Stimulated activated naive B cell treated with anti-CD40 and anti-IgM and Interleukin-4, amounts not matched to agents 10 μg/mL and 1 μg/mL and 100 μg/mL, for 72 hours (primary cell): Measurements from ENCODE around the gene FAM83G.
A peak's percentile ranks its signal among the peaks of the same experiment; 100 is the strongest.
"Not testable (repeated sequence)": the region's sequence is repeated elsewhere in the genome, so short reads cannot be mapped to it uniquely, and the experiment has no call there.

Source experiments
- ATAC-seq, 2 donors: fragments of 150-1000 bp; cut with Tn5 transposase; replicated peaks; 2 replicates each; pipeline ENCODE4 v1.10.0; 2021; ENCODE audit warnings: moderate library complexity in 1 of 2
- DNase-seq: peaks from one replicate; pipeline ENCODE4 v3.0.0; 2021
- H3K27ac Mint-ChIP-seq: one replicate; pipeline ENCODE4 v1.8.0; 2022; ENCODE audit warnings: mild to moderate bottlenecking, mixed read lengths
- H3K27me3 Mint-ChIP-seq, 2 donors: one replicate each; pipeline ENCODE4 v1.8.0; 2022; ENCODE audit warnings: mixed read lengths in 2 of 2
- H3K36me3 Mint-ChIP-seq, 2 donors: one replicate each; pipeline ENCODE4 v1.8.0; 2022; ENCODE audit warnings: mixed read lengths in 2 of 2, mild to moderate bottlenecking in 1 of 2
- H3K4me1 Mint-ChIP-seq, 2 donors: one replicate each; pipeline ENCODE4 v1.8.0; 2022; ENCODE audit warnings: mixed read lengths in 2 of 2, mild to moderate bottlenecking in 1 of 2
- H3K4me3 Mint-ChIP-seq, 2 donors: one replicate each; pipeline ENCODE4 v1.8.0; 2022; ENCODE audit warnings: mild to moderate bottlenecking in 2 of 2, mixed read lengths in 2 of 2, moderate library complexity in 1 of 2
- H3K9me3 Mint-ChIP-seq, 2 donors: one replicate each; pipeline ENCODE4 v1.8.0; 2022; ENCODE audit warnings: mixed read lengths in 2 of 2, mild to moderate bottlenecking in 1 of 2

The FAM83G gene

GRCh38 chr17:18938692-18939023, 65.9 kb downstream of the FAM83G start:
- DNase-seq, result no peak
- Mint-ChIP-seq H3K27me3 (peaks cover 7 to 40% of the 10 kb centered on the region in 2 donors), H3K36me3 (peaks cover 1 to 5% of the 10 kb centered on the region in 2 donors), H3K4me3 (no peak overlapping the region), H3K4me1 (peaks cover 0 to 4% of the 10 kb centered on the region in 2 donors), H3K9me3 (no peaks in the 10 kb centered on the region), H3K27ac (no peak overlapping the region)
- no peak for ATAC-seq

- H3K4me1 Mint-ChIP-seq, result peaks cover under 1 to 10% of the 10 kb centered on the region in 2 donors
- DNase-seq (no peak), ATAC-seq (no peak)
- H3K9me3 Mint-ChIP-seq, result no peaks in the 10 kb centered on the region
- peaks cover 6 to 7% of the 10 kb centered on the region in 2 donors for H3K36me3 Mint-ChIP-seq
- H3K4me3 Mint-ChIP-seq, result no peak overlapping the region
- H3K27me3 Mint-ChIP-seq, result peaks cover 7 to 40% of the 10 kb centered on the region in 2 donors
- H3K27ac Mint-ChIP-seq, result no peak overlapping the region
Measured at GRCh38 chr17:18937981-18938691, 66.4 kb downstream of the FAM83G start.

GRCh38 chr17:18933102-18934058, 71.2 kb downstream of the FAM83G start:
- DNase-seq (peak; percentile 39), ATAC-seq (peak; percentile 92 to 93)
- Mint-ChIP-seq H3K27me3 (peaks cover 0 to 11% of the 10 kb centered on the region in 2 donors), H3K27ac (peak overlapping the region; percentile 91), H3K9me3 (no peaks in the 10 kb centered on the region), H3K4me3 (no peak overlapping the region), H3K36me3 (peaks cover 28 to 39% of the 10 kb centered on the region in 2 donors), H3K4me1 (peaks cover 11 to 20% of the 10 kb centered on the region in 2 donors)

GRCh38 chr17:18932360-18933055, 72.1 kb downstream of the FAM83G start:
- ATAC-seq, result peak; percentile 71
- Mint-ChIP-seq H3K27ac (peak overlapping the region; percentile 91), H3K9me3 (no peaks in the 10 kb centered on the region), H3K27me3 (peaks cover 0 to 11% of the 10 kb centered on the region in 2 donors), H3K4me1 (peaks cover 11 to 20% of the 10 kb centered on the region in 2 donors), H3K4me3 (peak overlapping the region in 1 of 2 donors; percentile 28), H3K36me3 (peaks cover 30 to 43% of the 10 kb centered on the region in 2 donors)
- no peak for DNase-seq

- Mint-ChIP-seq H3K27me3 (no peaks in the 10 kb centered on the region), H3K27ac (no peak overlapping the region), H3K4me3 (no peak overlapping the region), H3K9me3 (no peaks in the 10 kb centered on the region), H3K36me3 (peaks cover 33 to 54% of the 10 kb centered on the region in 2 donors), H3K4me1 (peaks cover 13 to 16% of the 10 kb centered on the region in 2 donors)
- no peak for ATAC-seq
- no peak for DNase-seq
Measured at GRCh38 chr17:18928628-18929125, 75.9 kb downstream of the FAM83G start.

GRCh38 chr17:18925187-18925586, 79.4 kb downstream of the FAM83G start:
- Mint-ChIP-seq H3K36me3 (peaks cover 20 to 34% of the 10 kb centered on the region in 2 donors), H3K27ac (no peak overlapping the region), H3K9me3 (no peaks in the 10 kb centered on the region), H3K4me3 (no peak overlapping the region), H3K4me1 (peaks cover 17 to 24% of the 10 kb centered on the region in 2 donors), H3K27me3 (no peaks in the 10 kb centered on the region)
- ATAC-seq, result no peak
- no peak for DNase-seq

- H3K9me3 Mint-ChIP-seq, H3K27me3 Mint-ChIP-seq, DNase-seq: not testable (repeated sequence)
- Mint-ChIP-seq H3K4me3 (peak overlapping the region in 1 of 2 donors; percentile 60), H3K36me3 (peaks cover 17 to 35% of the 10 kb centered on the region in 2 donors), H3K4me1 (peaks cover 31 to 43% of the 10 kb centered on the region in 2 donors), H3K27ac (peak overlapping the region; percentile 75)
- peak in 1 of 2 donors; percentile 12 for ATAC-seq
Measured at GRCh38 chr17:18922596-18922995, 82.0 kb downstream of the FAM83G start.

GRCh38 chr17:18921912-18922451, 82.6 kb downstream of the FAM83G start:
- H3K4me1 Mint-ChIP-seq, result peaks cover 35 to 49% of the 10 kb centered on the region in 2 donors
- no peaks in the 10 kb centered on the region for H3K9me3 Mint-ChIP-seq
- DNase-seq (peak; percentile 28), ATAC-seq (peak; percentile 96 to 97)
- no peaks in the 10 kb centered on the region for H3K27me3 Mint-ChIP-seq
- peak overlapping the region; percentile 60 to 70 for H3K4me3 Mint-ChIP-seq
- peak overlapping the region; percentile 95 for H3K27ac Mint-ChIP-seq
- H3K36me3 Mint-ChIP-seq, result peaks cover 22 to 38% of the 10 kb centered on the region in 2 donors

- no peaks in the 10 kb centered on the region for H3K27me3 Mint-ChIP-seq
- DNase-seq, result no peak
- no peak for ATAC-seq
- H3K4me1 Mint-ChIP-seq, result peaks cover 39 to 54% of the 10 kb centered on the region in 2 donors
- H3K27ac Mint-ChIP-seq, result peak overlapping the region; percentile 68
- H3K36me3 Mint-ChIP-seq, result peaks cover 27 to 40% of the 10 kb centered on the region in 2 donors
- peak overlapping the region; percentile 44 to 60 for H3K4me3 Mint-ChIP-seq
- H3K9me3 Mint-ChIP-seq, result no peaks in the 10 kb centered on the region
Measured at GRCh38 chr17:18921485-18921884, 83.1 kb downstream of the FAM83G start.

GRCh38 chr17:18920911-18921441, 83.6 kb downstream of the FAM83G start:
- Mint-ChIP-seq H3K4me1 (peaks cover 40 to 59% of the 10 kb centered on the region in 2 donors), H3K36me3 (peaks cover 31 to 45% of the 10 kb centered on the region in 2 donors), H3K27ac (peak overlapping the region; percentile 68), H3K27me3 (no peaks in the 10 kb centered on the region), H3K9me3 (no peaks in the 10 kb centered on the region), H3K4me3 (peak overlapping the region; percentile 8 to 44)
- DNase-seq, result no peak
- no peak for ATAC-seq

- Mint-ChIP-seq H3K27me3 (no peaks in the 10 kb centered on the region), H3K4me1 (peaks cover 38 to 60% of the 10 kb centered on the region in 2 donors), H3K4me3 (no peak overlapping the region), H3K27ac (peak overlapping the region; percentile 80), H3K36me3 (peaks cover 35 to 49% of the 10 kb centered on the region in 2 donors), H3K9me3 (no peaks in the 10 kb centered on the region)
- no peak for ATAC-seq
- no peak for DNase-seq
Measured at GRCh38 chr17:18919963-18920362, 84.6 kb downstream of the FAM83G start.
